HEK293 (cell line): ENCODE data around the gene SCG3.

Source experiments
- CTCF ChIA-PET: fragments of 350-600 bp; formaldehyde crosslinking; extraction: SDS; loops from one replicate; lab custom pipeline; 2021; ENCODE audit warnings: antibody characterized with exemption; lab: Yijun Ruan, JAX
- POLR2A ChIA-PET: fragments of 300-600 bp; formaldehyde crosslinking; extraction: SDS; loops from one replicate; lab custom pipeline; 2020; ENCODE audit warnings: antibody characterized with exemption, inconsistent platforms; lab: Yijun Ruan, JAX
- H3K27ac ChIP-seq: fragments of 200-500 bp; sonication (Bioruptor generic); 2 replicates; pipeline ENCODE4 v1.5.1; 2014; ENCODE audit warnings: low read depth, low read length, control low read depth, inconsistent platforms; ENCODE audit errors: extremely low read depth
- H3K36me3 ChIP-seq, 2 experiments: fragments of 200-500 bp in 1 of 2; sonication (Bioruptor generic) in 1 of 2; 1 replicate in 1 of 2; 2 replicates in 1 of 2; pipeline ENCODE4 v1.5.1; 2014 to 2017; ENCODE audit warnings: inconsistent platforms in 2 of 2, low read length in 2 of 2; ENCODE audit not compliant: control insufficient read depth in 2 of 2, insufficient read depth in 1 of 2
- H3K4me1 ChIP-seq: fragments of 200-500 bp; sonication (Bioruptor generic); 2 replicates; pipeline ENCODE4 v1.5.1; 2014; ENCODE audit warnings: mild to moderate bottlenecking, low read length, inconsistent platforms; ENCODE audit not compliant: control insufficient read depth, insufficient read depth
- H3K4me3 ChIP-seq: 2 replicates; pipeline ENCODE4 v1.5.1; 2011; ENCODE audit warnings: low read depth, mild to moderate bottlenecking, control low read depth, low read length, moderate library complexity
- H3K9me3 ChIP-seq: fragments of 200-500 bp; sonication (Bioruptor generic); 2 replicates; pipeline ENCODE4 v1.5.1; 2014; ENCODE audit warnings: low read depth, low read length, inconsistent platforms; ENCODE audit not compliant: control insufficient read depth, insufficient read depth
- GFI1B ChIP-seq: fragments of 450-650 bp; formaldehyde crosslinking; IDR thresholded peaks from 2 replicates; pipeline ENCODE4 v1.5.1; 2016; ENCODE audit warnings: missing biosample characterization, missing genetic modification characterization
- KLF16 ChIP-seq: fragments of 450-650 bp; formaldehyde crosslinking; IDR thresholded peaks from 2 replicates; pipeline ENCODE4 v1.5.1; 2017; ENCODE audit warnings: missing biosample characterization, missing genetic modification characterization
- PATZ1 ChIP-seq: fragments of 450-650 bp; formaldehyde crosslinking; IDR thresholded peaks from 2 replicates; pipeline ENCODE4 v1.5.1; 2016; ENCODE audit warnings: missing biosample characterization, missing genetic modification characterization
- PRDM10 ChIP-seq: fragments of 450-650 bp; formaldehyde crosslinking; IDR thresholded peaks from 2 replicates; pipeline ENCODE4 v1.5.1; 2016; ENCODE audit warnings: missing biosample characterization, missing genetic modification characterization
- SP3 ChIP-seq: fragments of 450-650 bp; formaldehyde crosslinking; IDR thresholded peaks from 2 replicates; pipeline ENCODE4 v1.5.1; 2016; ENCODE audit warnings: missing biosample characterization, missing genetic modification characterization
- ZBTB44 ChIP-seq: fragments of 450-650 bp; IDR thresholded peaks from 2 replicates; pipeline ENCODE4 v1.5.1; 2018; ENCODE audit warnings: missing biosample characterization, mild to moderate bottlenecking, missing genetic modification characterization
- ZFP41 ChIP-seq: fragments of 450-650 bp; formaldehyde crosslinking; IDR thresholded peaks from 2 replicates; pipeline ENCODE4 v1.5.1; 2016; ENCODE audit warnings: missing biosample characterization, missing genetic modification characterization, borderline replicate concordance
- ZFP69B ChIP-seq: fragments of 450-650 bp; formaldehyde crosslinking; IDR thresholded peaks from 2 replicates; pipeline ENCODE4 v1.5.1; 2016; ENCODE audit warnings: missing biosample characterization, missing genetic modification characterization
- ZNF121 ChIP-seq: fragments of 450-650 bp; formaldehyde crosslinking; IDR thresholded peaks from 2 replicates; pipeline ENCODE4 v1.5.1; 2016; ENCODE audit warnings: missing biosample characterization, missing genetic modification characterization
- ZNF174 ChIP-seq: fragments of 450-650 bp; formaldehyde crosslinking; IDR thresholded peaks from 2 replicates; pipeline ENCODE4 v1.5.0; 2017; ENCODE audit warnings: missing biosample characterization, mild to moderate bottlenecking, missing genetic modification characterization
- ZNF223 ChIP-seq: fragments of 450-650 bp; formaldehyde crosslinking; IDR thresholded peaks from 2 replicates; pipeline ENCODE4 v1.5.1; 2016; ENCODE audit warnings: missing biosample characterization, missing genetic modification characterization
- ZNF350 ChIP-seq: fragments of 450-650 bp; formaldehyde crosslinking; IDR thresholded peaks from 2 replicates; pipeline ENCODE4 v1.5.0; 2017; ENCODE audit warnings: missing biosample characterization, mild to moderate bottlenecking, missing genetic modification characterization
- ZNF398 ChIP-seq: fragments of 450-650 bp; formaldehyde crosslinking; IDR thresholded peaks from 2 replicates; pipeline ENCODE4 v1.5.1; 2017; ENCODE audit warnings: missing biosample characterization, missing genetic modification characterization
- ZNF48 ChIP-seq: fragments of 450-650 bp; formaldehyde crosslinking; IDR thresholded peaks from 2 replicates; pipeline ENCODE4 v1.5.1; 2016; ENCODE audit warnings: missing biosample characterization, missing genetic modification characterization
- ZNF560 ChIP-seq: fragments of 450-650 bp; formaldehyde crosslinking; IDR thresholded peaks from 2 replicates; pipeline ENCODE4 v1.5.1; 2017; ENCODE audit warnings: missing biosample characterization, missing genetic modification characterization, borderline replicate concordance
- ZNF610 ChIP-seq: fragments of 450-650 bp; formaldehyde crosslinking; IDR thresholded peaks from 2 replicates; pipeline ENCODE4 v1.5.1; 2016; ENCODE audit warnings: missing biosample characterization, missing genetic modification characterization, borderline replicate concordance
- ZNF747 ChIP-seq: fragments of 450-650 bp; formaldehyde crosslinking; IDR thresholded peaks from 2 replicates; pipeline ENCODE4 v1.5.1; 2016; ENCODE audit warnings: missing biosample characterization, missing genetic modification characterization
- ZNF843 ChIP-seq: fragments of 450-650 bp; formaldehyde crosslinking; IDR thresholded peaks from 2 replicates; pipeline ENCODE4 v1.5.1; 2016; ENCODE audit warnings: missing biosample characterization, missing genetic modification characterization
- ZSCAN18 ChIP-seq: fragments of 450-650 bp; formaldehyde crosslinking; IDR thresholded peaks from 2 replicates; pipeline ENCODE4 v1.5.1; 2016; ENCODE audit warnings: missing biosample characterization, missing genetic modification characterization
- ZSCAN23 ChIP-seq: fragments of 450-650 bp; formaldehyde crosslinking; IDR thresholded peaks from 2 replicates; pipeline ENCODE4 v1.5.1; 2016; ENCODE audit warnings: missing biosample characterization, missing genetic modification characterization

Gene SCG3

GRCh38 chr15:51724199-51724598 lies 42.9 kb downstream of the SCG3 start:
- Histone ChIP-seq H3K4me1 (no peaks in the 10 kb centered on the region; the same call in 1 of the 2 replicates), H3K27ac (no peak overlapping the region), H3K9me3 (no peaks in the 10 kb centered on the region), H3K4me3 (no peak overlapping the region), H3K36me3 (no peaks in the 10 kb centered on the region)
- CTCF ChIA-PET = interaction anchor here (0.6 kb wide), 1 partner anchor 224 kb away, joined by 3 read pairs; no protein-coding TSS in a partner anchor
- TF ChIP-seq SP3 (no peak), ZNF843 (tag by site-specific recombination) (no peak), ZSCAN23 (no peak), ZFP41 (tag by site-specific recombination) (no peak), PATZ1 (tag by site-specific recombination) (no peak), ZSCAN18 (tag by site-specific recombination) (no peak), ZNF174 (tag by site-specific recombination) (no peak), ZNF350 (tag by site-specific recombination) (no peak), ZNF560 (tag by site-specific recombination) (no peak), ZNF398 (tag by site-specific recombination) (no peak), KLF16 (no peak), ZBTB44 (tag by site-specific recombination) (no peak), PRDM10 (no peak), ZNF121 (no peak), ZNF610 (tag by site-specific recombination) (no peak), ZNF747 (tag by site-specific recombination) (no peak), ZFP69B (no peak), ZNF223 (tag by site-specific recombination) (no peak), GFI1B (tag by site-specific recombination) (no peak), ZNF48 (tag by site-specific recombination) (no peak)
- POLR2A ChIA-PET = no interaction called here
